A549 (cell line): Measurements from ENCODE around the gene MAP2K7.
"Not testable (repeated sequence)": the region's sequence is repeated elsewhere in the genome, so short reads cannot be mapped to it uniquely, and the experiment has no call there.

Source experiments
- CBX2 ChIP-seq: fragments of 200-600 bp; sonication (generic); IDR thresholded peaks from 2 replicates; pipeline ENCODE4 v1.6.1; 2016; ENCODE audit warnings: low read depth, mild to moderate bottlenecking, borderline replicate concordance
- ELK1 ChIP-seq: fragments of 150-350 bp; IDR thresholded peaks from 2 replicates; pipeline ENCODE4 v1.6.1; 2014; ENCODE audit warnings: low read depth, mild to moderate bottlenecking, low read length
- EP300 ChIP-seq, 2 experiments: fragments of >200 bp; sonication (Bioruptor Twin); formaldehyde crosslinking; IDR thresholded peaks; 2 replicates in 1 of 2; 3 replicates in 1 of 2; pipeline ENCODE4 v1.6.1; 2016 to 2017
- POLR2A ChIP-seq: IDR thresholded peaks from 2 replicates; pipeline ENCODE4 v1.6.1; 2012; ENCODE audit warnings: mild to moderate bottlenecking, low read length
- REST ChIP-seq: fragments of 200-600 bp; sonication (generic); IDR thresholded peaks from 2 replicates; pipeline ENCODE4 v1.6.1; 2016; ENCODE audit warnings: antibody characterized with exemption, mild to moderate bottlenecking, moderate library complexity
- TF ChIP-seq, protein P1 (sequence below): fragments of >200 bp; sonication (Bioruptor Twin); formaldehyde crosslinking; IDR thresholded peaks from 3 replicates; pipeline ENCODE4 v1.5.1; 2016

DNA sequence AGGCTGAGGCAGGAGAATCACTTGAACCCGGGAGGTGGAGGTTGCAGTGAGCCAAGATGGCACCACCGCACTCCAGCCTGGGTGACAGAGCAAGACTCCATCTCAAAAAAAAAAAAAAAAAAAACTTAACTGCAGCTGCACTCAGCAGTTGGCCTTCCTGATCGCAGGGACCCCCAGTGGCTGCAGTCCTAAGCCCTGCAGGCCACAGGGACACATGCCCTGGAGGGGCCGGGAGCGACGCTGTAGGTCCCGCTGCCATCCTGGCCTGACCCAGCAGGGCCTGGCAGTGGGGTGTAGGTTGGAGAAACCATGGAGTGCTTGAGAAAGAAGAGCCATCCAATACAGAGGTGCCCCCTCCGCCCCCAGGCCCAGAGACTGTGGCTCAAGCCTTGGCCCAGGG lies 44.6 kb upstream of the MAP2K7 start:
- not testable (repeated sequence) for TF ChIP-seq REST; POLR2A; EP300 (IDR thresholded peaks at IDR 0.05); ELK1; CBX2
- TF ChIP-seq, protein P1, sequence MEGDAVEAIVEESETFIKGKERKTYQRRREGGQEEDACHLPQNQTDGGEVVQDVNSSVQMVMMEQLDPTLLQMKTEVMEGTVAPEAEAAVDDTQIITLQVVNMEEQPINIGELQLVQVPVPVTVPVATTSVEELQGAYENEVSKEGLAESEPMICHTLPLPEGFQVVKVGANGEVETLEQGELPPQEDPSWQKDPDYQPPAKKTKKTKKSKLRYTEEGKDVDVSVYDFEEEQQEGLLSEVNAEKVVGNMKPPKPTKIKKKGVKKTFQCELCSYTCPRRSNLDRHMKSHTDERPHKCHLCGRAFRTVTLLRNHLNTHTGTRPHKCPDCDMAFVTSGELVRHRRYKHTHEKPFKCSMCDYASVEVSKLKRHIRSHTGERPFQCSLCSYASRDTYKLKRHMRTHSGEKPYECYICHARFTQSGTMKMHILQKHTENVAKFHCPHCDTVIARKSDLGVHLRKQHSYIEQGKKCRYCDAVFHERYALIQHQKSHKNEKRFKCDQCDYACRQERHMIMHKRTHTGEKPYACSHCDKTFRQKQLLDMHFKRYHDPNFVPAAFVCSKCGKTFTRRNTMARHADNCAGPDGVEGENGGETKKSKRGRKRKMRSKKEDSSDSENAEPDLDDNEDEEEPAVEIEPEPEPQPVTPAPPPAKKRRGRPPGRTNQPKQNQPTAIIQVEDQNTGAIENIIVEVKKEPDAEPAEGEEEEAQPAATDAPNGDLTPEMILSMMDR = not testable (repeated sequence)
